SK-N-SH treated with all-trans-retinoic acid at 6 μM for 48 hours (cell line): ENCODE measurements around the gene BIN1.

ENCODE experiments used
- ATAC-seq: fragments of 200-7000 bp; cut with Tn5 transposase; 3 replicates; pipeline ENCODE4 v1.9.1; 2020; ENCODE audit warnings: mild to moderate bottlenecking, moderate library complexity
- CREB5 ChIP-seq: fragments of 250-450 bp; sonication (Bioruptor Pico); IDR thresholded peaks from 2 replicates; pipeline ENCODE4 v1.5.1; 2020; ENCODE audit warnings: low read depth, mild to moderate bottlenecking, moderate library complexity
- ESRRG ChIP-seq: fragments of 250-450 bp; sonication (Bioruptor Pico); IDR thresholded peaks from 2 replicates; pipeline ENCODE4 v1.6.1; 2021; ENCODE audit warnings: mild to moderate bottlenecking
- GLIS3 ChIP-seq: fragments of 250-450 bp; sonication (Bioruptor Pico); IDR thresholded peaks from 2 replicates; pipeline ENCODE4 v1.5.0; 2020; ENCODE audit warnings: mild to moderate bottlenecking, moderate library complexity
- ISL1 ChIP-seq: fragments of 250-450 bp; sonication (Bioruptor Pico); IDR thresholded peaks from 2 replicates; pipeline ENCODE4 v2.1.2; 2022; ENCODE audit warnings: mild to moderate bottlenecking, moderate library complexity
- OSR1 ChIP-seq: fragments of 250-450 bp; sonication (Bioruptor Pico); IDR thresholded peaks from 2 replicates; pipeline ENCODE4 v1.8.0; 2022; ENCODE audit warnings: moderate library complexity, mild to moderate bottlenecking, inconsistent platforms
- PATZ1 ChIP-seq: fragments of 250-450 bp; sonication (Bioruptor Pico); IDR thresholded peaks from 2 replicates; pipeline ENCODE4 v1.8.0; 2020; ENCODE audit warnings: mild to moderate bottlenecking, moderate library complexity, borderline replicate concordance
- POU6F1 ChIP-seq: fragments of 250-450 bp; sonication (Bioruptor Pico); IDR thresholded peaks from 2 replicates; pipeline ENCODE4 v1.8.0; 2021; ENCODE audit warnings: low read depth, mild to moderate bottlenecking, moderate library complexity, borderline replicate concordance
- PPARA ChIP-seq: fragments of 250-450 bp; sonication (Bioruptor Pico); IDR thresholded peaks from 2 replicates; pipeline ENCODE4 v1.5.0; 2020; ENCODE audit warnings: mild to moderate bottlenecking, borderline replicate concordance
- RARB ChIP-seq: fragments of 250-450 bp; sonication (Bioruptor Pico); IDR thresholded peaks from 2 replicates; pipeline ENCODE4 v1.8.0; 2021; ENCODE audit warnings: mild to moderate bottlenecking, moderate library complexity
- TCF4 ChIP-seq: fragments of 250-450 bp; sonication (Bioruptor Pico); IDR thresholded peaks from 2 replicates; pipeline ENCODE4 v1.8.0; 2021; ENCODE audit warnings: mild to moderate bottlenecking, moderate library complexity, borderline replicate concordance
- TSHZ2 ChIP-seq: fragments of 250-450 bp; sonication (Bioruptor Pico); IDR thresholded peaks from 2 replicates; pipeline ENCODE4 v1.5.0; 2020; ENCODE audit warnings: mild to moderate bottlenecking, moderate library complexity
- ZC3H10 ChIP-seq: fragments of 250-450 bp; sonication (Bioruptor Pico); IDR thresholded peaks from 2 replicates; pipeline ENCODE4 v1.5.1; 2021; ENCODE audit warnings: mild to moderate bottlenecking, moderate library complexity
- ZFP3 ChIP-seq: fragments of 250-450 bp; sonication (Bioruptor Pico); IDR thresholded peaks from 2 replicates; pipeline ENCODE4 v1.5.0; 2020; ENCODE audit warnings: mild to moderate bottlenecking, moderate library complexity
- ZFP30 ChIP-seq: fragments of 450-650 bp; formaldehyde crosslinking; IDR thresholded peaks from 2 replicates; pipeline ENCODE4 v1.5.0; 2022; ENCODE audit warnings: mild to moderate bottlenecking, moderate library complexity
- ZNF565 ChIP-seq: fragments of 450-650 bp; formaldehyde crosslinking; conservative IDR thresholded peaks from 2 replicates; pipeline ENCODE4 v1.5.0; 2020; ENCODE audit warnings: low read depth, mild to moderate bottlenecking, moderate library complexity
- ZNF70 ChIP-seq: fragments of 450-650 bp; formaldehyde crosslinking; IDR thresholded peaks from 2 replicates; pipeline ENCODE4 v1.5.0; 2020; ENCODE audit warnings: mild to moderate bottlenecking, moderate library complexity
- ZNF8 ChIP-seq: fragments of 450-650 bp; formaldehyde crosslinking; IDR thresholded peaks from 2 replicates; pipeline ENCODE4 v1.5.0; 2020; ENCODE audit warnings: mild to moderate bottlenecking, moderate library complexity

The BIN1 gene

GRCh38 chr2:127043367-127044164, 63.4 kb downstream of the BIN1 start:
- TF ChIP-seq GLIS3 (CRISPR knock-in tag) (no peak), ZNF8 (CRISPR knock-in tag) (no peak), ISL1 (CRISPR knock-in tag) (no peak), RARB (CRISPR knock-in tag) (no peak), ZNF565 (CRISPR knock-in tag) (no peak), OSR1 (no peak), CREB5 (no peak), POU6F1 (no peak), PPARA (CRISPR knock-in tag) (no peak), ZFP30 (CRISPR knock-in tag) (no peak), TSHZ2 (CRISPR knock-in tag) (no peak), ZC3H10 (no peak)
- ATAC-seq = no peak; the same call in 2 of the 3 replicates

GRCh38 chr2:127041259-127041970, 65.5 kb downstream of the BIN1 start:
- ATAC-seq = no peak

GRCh38 chr2:127040169-127040568, 66.8 kb downstream of the BIN1 start:
- no peak for ATAC-seq
- TF ChIP-seq ZNF8 (CRISPR knock-in tag) (no peak), ESRRG (CRISPR knock-in tag) (no peak), ZC3H10 (no peak), POU6F1 (no peak), TCF4 (CRISPR knock-in tag) (no peak), ZNF565 (CRISPR knock-in tag) (no peak), ZNF70 (CRISPR knock-in tag) (no peak)

More at GRCh38 chr2:127041259-127041970, 65.5 kb downstream of the BIN1 start:
- TF ChIP-seq RARB (CRISPR knock-in tag) = no peak
- TF ChIP-seq TCF4 (CRISPR knock-in tag) = no peak
- TF ChIP-seq ZFP3 (CRISPR knock-in tag) = no peak
- TF ChIP-seq ZFP30 (CRISPR knock-in tag) = no peak
- TF ChIP-seq, all 23 proteins: peak for 0

- TF ChIP-seq TSHZ2 (CRISPR knock-in tag) = no peak
- no peak for TF ChIP-seq POU6F1
- TF ChIP-seq PATZ1 = no peak
- ATAC-seq = no peak
Observed at GRCh38 chr2:127039387-127040031, 67.4 kb downstream of the BIN1 start.
